WTC11 (cell line): Measurements from ENCODE around the gene MGAT3. TPM values are rescaled to one million over a fixed set of nuclear protein-coding genes. Genes with fewer than 3 reads are reported as not detected.

Experiments used
- ATAC-seq: fragments of 200-7000 bp; cut with Tn5 transposase; 2 replicates; pipeline ENCODE4 v1.10.0; 2021; ENCODE audit warnings: mild to moderate bottlenecking, moderate library complexity
- CTCF ChIA-PET: fragments of 300-600 bp; sonication (Branson Sonifier 250); formaldehyde crosslinking; loops from one replicate; lab custom pipeline; 2021; ENCODE audit warnings: antibody characterized with exemption; lab: Charles Lee
- POLR2A ChIA-PET: fragments of 350-600 bp; sonication (Branson Sonifier 250); formaldehyde crosslinking; loops from one replicate; lab custom pipeline; 2021; ENCODE audit warnings: antibody characterized with exemption; lab: Charles Lee
- DNase-seq: peaks from one replicate; pipeline ENCODE4 v3.0.0; 2021; ENCODE audit warnings: low spot score
- H3K27ac Mint-ChIP-seq: 2 replicates; pipeline ENCODE4 v1.8.0; 2021; ENCODE audit warnings: mixed read lengths
- H3K27me3 Mint-ChIP-seq: 2 replicates; pipeline ENCODE4 v1.8.0; 2021; ENCODE audit warnings: low read depth, mild to moderate bottlenecking, moderate library complexity, mixed read lengths
- H3K36me3 Mint-ChIP-seq: 2 replicates; pipeline ENCODE4 v1.8.0; 2021; ENCODE audit warnings: mixed read lengths
- H3K4me1 Mint-ChIP-seq: 2 replicates; pipeline ENCODE4 v1.8.0; 2022; ENCODE audit warnings: mixed read lengths
- H3K4me3 Mint-ChIP-seq: 2 replicates; pipeline ENCODE4 v1.8.0; 2021; ENCODE audit warnings: mild to moderate bottlenecking, moderate library complexity, mixed read lengths
- H3K9me3 Mint-ChIP-seq: 2 replicates; pipeline ENCODE4 v1.8.0; 2021; ENCODE audit warnings: mixed read lengths
- MXD4 ChIP-seq: fragments of 250-450 bp; sonication (Bioruptor Pico); IDR thresholded peaks from 2 replicates; pipeline ENCODE4 v1.8.0; 2021; ENCODE audit warnings: mild to moderate bottlenecking, moderate library complexity, borderline replicate concordance
- MYBL2 ChIP-seq: sonication (generic); formaldehyde crosslinking; IDR thresholded peaks from 2 replicates; pipeline ENCODE4 v1.8.1; 2023; ENCODE audit warnings: mild to moderate bottlenecking, moderate library complexity, missing genetic modification reagents
- NFATC4 ChIP-seq: fragments of 250-450 bp; sonication (Bioruptor Pico); IDR thresholded peaks from 2 replicates; pipeline ENCODE4 v1.9.0; 2021; ENCODE audit warnings: mild to moderate bottlenecking
- ZBTB21 ChIP-seq: sonication (generic); formaldehyde crosslinking; IDR thresholded peaks from 2 replicates; pipeline ENCODE4 v1.8.1; 2023; ENCODE audit warnings: mild to moderate bottlenecking, missing genetic modification reagents, borderline replicate concordance
- ZNF121 ChIP-seq: sonication (generic); formaldehyde crosslinking; IDR thresholded peaks from 2 replicates; pipeline ENCODE4 v1.8.0; 2023; ENCODE audit warnings: missing genetic modification reagents
- ZNF263 ChIP-seq: sonication (generic); formaldehyde crosslinking; IDR thresholded peaks from 2 replicates; pipeline ENCODE4 v1.8.1; 2022; ENCODE audit warnings: low read depth, mild to moderate bottlenecking, moderate library complexity, missing genetic modification reagents
- ZNF317 ChIP-seq: sonication (generic); formaldehyde crosslinking; IDR thresholded peaks from 2 replicates; pipeline ENCODE4 v1.8.1; 2023; ENCODE audit warnings: low read depth, mild to moderate bottlenecking, moderate library complexity, missing genetic modification reagents, borderline replicate concordance
- ZNF396 ChIP-seq: fragments of 250-450 bp; sonication (Bioruptor Pico); IDR thresholded peaks from 2 replicates; pipeline ENCODE4 v1.8.0; 2021; ENCODE audit warnings: mild to moderate bottlenecking, moderate library complexity, borderline replicate concordance
- ZNF416 ChIP-seq: fragments of 250-450 bp; sonication (Bioruptor Pico); IDR thresholded peaks from 2 replicates; pipeline ENCODE4 v1.9.0; 2021; ENCODE audit warnings: mild to moderate bottlenecking, inconsistent platforms
- total RNA-seq: library from RNA; stranded (reverse); gene quantifications from 3 replicates; pipeline ENCODE4 v1.2.3, GENCODE V29; 2021
- TF ChIP-seq, protein P1 (sequence below): sonication (generic); formaldehyde crosslinking; IDR thresholded peaks from 2 replicates; pipeline ENCODE4 v1.8.0; 2022; ENCODE audit warnings: missing genetic modification reagents
- TF ChIP-seq, protein P2 (sequence below): sonication (generic); formaldehyde crosslinking; IDR thresholded peaks from 2 replicates; pipeline ENCODE4 v1.8.1; 2023; ENCODE audit warnings: mild to moderate bottlenecking, missing genetic modification reagents, moderate library complexity
- TF ChIP-seq, protein P3 (sequence below): sonication (generic); formaldehyde crosslinking; IDR thresholded peaks from 2 replicates; pipeline ENCODE4 v1.8.0; 2022; ENCODE audit warnings: mild to moderate bottlenecking, missing genetic modification reagents
- TF ChIP-seq, protein P4 (sequence below): fragments of 250-450 bp; sonication (Bioruptor Pico); IDR thresholded peaks from 2 replicates; pipeline ENCODE4 v1.8.0; 2021; ENCODE audit warnings: mild to moderate bottlenecking
- TF ChIP-seq, protein P5 (sequence below): fragments of 250-450 bp; sonication (Bioruptor Pico); IDR thresholded peaks from 2 replicates; pipeline ENCODE4 v1.9.0; 2021; ENCODE audit warnings: moderate library complexity, mild to moderate bottlenecking, inconsistent platforms, borderline replicate concordance
- TF ChIP-seq, protein P6 (sequence below): sonication (generic); formaldehyde crosslinking; conservative IDR thresholded peaks from 2 replicates; pipeline ENCODE4 v1.8.1; 2023; ENCODE audit warnings: mild to moderate bottlenecking, low read depth, missing genetic modification reagents, moderate library complexity
- TF ChIP-seq, protein P7 (sequence below): sonication (generic); formaldehyde crosslinking; IDR thresholded peaks from 2 replicates; pipeline ENCODE4 v1.8.1; 2023; ENCODE audit warnings: mild to moderate bottlenecking, moderate library complexity, missing genetic modification reagents

The MGAT3 gene
- total RNA-seq, 1 experiment from 2014 or later, result 11.4 TPM

DNA sequence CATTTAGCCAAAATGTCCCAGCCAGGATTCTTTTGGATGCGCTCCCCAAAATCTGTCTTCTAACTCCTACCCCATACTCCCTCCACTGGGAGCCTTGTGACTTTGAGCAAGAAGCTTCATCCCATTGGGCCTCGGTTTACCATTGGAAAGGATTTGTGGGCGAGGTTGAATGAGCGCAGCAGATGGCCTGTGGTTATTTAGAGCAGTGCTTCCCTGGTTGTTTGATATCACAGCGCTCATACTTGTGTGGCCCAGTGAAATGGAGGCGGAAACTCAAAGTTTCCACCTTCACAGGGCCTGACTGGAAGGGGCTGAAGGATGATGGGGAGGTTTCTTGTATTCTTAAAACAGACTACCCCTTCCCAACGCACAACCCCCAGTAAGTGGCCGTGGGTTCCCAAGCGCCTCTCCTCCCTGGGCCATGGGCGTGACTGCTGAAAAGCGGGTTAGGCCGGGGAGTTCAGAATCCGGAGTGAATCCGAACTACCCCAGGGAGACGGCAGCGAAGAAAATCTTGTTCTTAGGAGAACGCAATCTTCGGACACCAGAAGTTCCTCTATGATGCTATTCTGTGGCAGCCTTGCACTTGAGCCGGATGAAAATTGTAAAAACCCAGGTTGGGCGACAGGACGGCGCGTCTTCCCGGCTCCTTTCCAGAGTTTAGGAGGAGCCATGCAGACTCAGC, 62.3 kb downstream of the MGAT3 start (continued):
- TF ChIP-seq, protein P1, sequence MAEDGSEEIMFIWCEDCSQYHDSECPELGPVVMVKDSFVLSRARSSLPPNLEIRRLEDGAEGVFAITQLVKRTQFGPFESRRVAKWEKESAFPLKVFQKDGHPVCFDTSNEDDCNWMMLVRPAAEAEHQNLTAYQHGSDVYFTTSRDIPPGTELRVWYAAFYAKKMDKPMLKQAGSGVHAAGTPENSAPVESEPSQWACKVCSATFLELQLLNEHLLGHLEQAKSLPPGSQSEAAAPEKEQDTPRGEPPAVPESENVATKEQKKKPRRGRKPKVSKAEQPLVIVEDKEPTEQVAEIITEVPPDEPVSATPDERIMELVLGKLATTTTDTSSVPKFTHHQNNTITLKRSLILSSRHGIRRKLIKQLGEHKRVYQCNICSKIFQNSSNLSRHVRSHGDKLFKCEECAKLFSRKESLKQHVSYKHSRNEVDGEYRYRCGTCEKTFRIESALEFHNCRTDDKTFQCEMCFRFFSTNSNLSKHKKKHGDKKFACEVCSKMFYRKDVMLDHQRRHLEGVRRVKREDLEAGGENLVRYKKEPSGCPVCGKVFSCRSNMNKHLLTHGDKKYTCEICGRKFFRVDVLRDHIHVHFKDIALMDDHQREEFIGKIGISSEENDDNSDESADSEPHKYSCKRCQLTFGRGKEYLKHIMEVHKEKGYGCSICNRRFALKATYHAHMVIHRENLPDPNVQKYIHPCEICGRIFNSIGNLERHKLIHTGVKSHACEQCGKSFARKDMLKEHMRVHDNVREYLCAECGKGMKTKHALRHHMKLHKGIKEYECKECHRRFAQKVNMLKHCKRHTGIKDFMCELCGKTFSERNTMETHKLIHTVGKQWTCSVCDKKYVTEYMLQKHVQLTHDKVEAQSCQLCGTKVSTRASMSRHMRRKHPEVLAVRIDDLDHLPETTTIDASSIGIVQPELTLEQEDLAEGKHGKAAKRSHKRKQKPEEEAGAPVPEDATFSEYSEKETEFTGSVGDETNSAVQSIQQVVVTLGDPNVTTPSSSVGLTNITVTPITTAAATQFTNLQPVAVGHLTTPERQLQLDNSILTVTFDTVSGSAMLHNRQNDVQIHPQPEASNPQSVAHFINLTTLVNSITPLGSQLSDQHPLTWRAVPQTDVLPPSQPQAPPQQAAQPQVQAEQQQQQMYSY, result peak; percentile 96
- TF ChIP-seq, protein P2, sequence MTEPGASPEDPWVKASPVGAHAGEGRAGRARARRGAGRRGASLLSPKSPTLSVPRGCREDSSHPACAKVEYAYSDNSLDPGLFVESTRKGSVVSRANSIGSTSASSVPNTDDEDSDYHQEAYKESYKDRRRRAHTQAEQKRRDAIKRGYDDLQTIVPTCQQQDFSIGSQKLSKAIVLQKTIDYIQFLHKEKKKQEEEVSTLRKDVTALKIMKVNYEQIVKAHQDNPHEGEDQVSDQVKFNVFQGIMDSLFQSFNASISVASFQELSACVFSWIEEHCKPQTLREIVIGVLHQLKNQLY, result no peak
- TF ChIP-seq, all 79 proteins: peak for 3

DNA sequence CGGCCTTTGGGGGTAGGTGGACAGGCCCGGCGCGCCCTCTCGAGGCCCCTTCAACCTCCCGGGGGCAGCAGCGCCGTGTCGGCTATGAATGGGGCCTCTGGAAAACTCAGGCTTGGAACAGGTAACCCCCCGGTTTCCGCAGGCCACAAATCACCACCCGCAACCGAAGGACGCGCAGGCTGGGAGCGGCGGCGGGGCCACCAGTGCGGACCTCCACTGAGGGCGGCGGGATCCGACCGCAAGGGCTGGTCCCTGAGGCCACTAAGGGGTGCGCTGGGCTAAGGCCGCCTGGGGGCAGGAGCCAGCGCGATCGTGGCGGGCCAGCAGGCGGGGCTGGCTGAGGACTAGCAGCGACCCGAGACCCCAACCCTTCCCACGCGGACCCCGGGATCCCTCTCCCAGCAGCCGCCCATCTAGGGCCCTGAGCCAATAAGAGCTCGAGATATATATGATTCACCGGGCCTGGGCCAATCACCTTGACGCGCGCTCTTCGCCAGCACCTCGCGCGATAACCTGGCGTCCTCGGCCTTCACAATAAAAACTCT, 62.9 kb downstream of the MGAT3 start:
- peaks cover 34% of the 10 kb centered on the region for H3K4me1 Mint-ChIP-seq
- ChIA-PET CTCF (interaction anchor here (0.6 to 1.0 kb wide), 21 partner anchors 9 to 413 kb away, joined by 3 to 36 read pairs (median 4); partner anchors contain the start of genes MIEF1, RPL3 and TAB1), POLR2A (interaction anchor here (0.5 to 1.7 kb wide), 25 partner anchors 9 to 1887 kb away, joined by 3 to 16 read pairs (median 3); partner anchors contain the start of genes MIEF1, RPL3, RPS19BP1 and TAB1)
- H3K4me3 Mint-ChIP-seq, result peak overlapping the region; percentile 95
- H3K27me3 Mint-ChIP-seq, result peaks cover 34% of the 10 kb centered on the region
- peaks cover 65% of the 10 kb centered on the region for H3K36me3 Mint-ChIP-seq
- peak; percentile 89 for ATAC-seq
- peak overlapping the region; percentile 100 for H3K27ac Mint-ChIP-seq
- no peaks in the 10 kb centered on the region for H3K9me3 Mint-ChIP-seq
- peak; percentile 97 for DNase-seq
- TF ChIP-seq ZBTB21 (CRISPR knock-in tag) (no peak), ZNF317 (CRISPR knock-in tag) (no peak), MYBL2 (no peak), ZNF263 (CRISPR knock-in tag) (no peak), ZNF396 (CRISPR knock-in tag) (no peak), ZNF121 (CRISPR knock-in tag) (no peak), NFATC4 (0 out of 2 replicates have a peak, but pooled peaks have one; percentile 35), MXD4 (no peak), ZNF416 (CRISPR knock-in tag) (peak; percentile 84; the same call in 1 of the 2 replicates)
- TF ChIP-seq, protein P3, sequence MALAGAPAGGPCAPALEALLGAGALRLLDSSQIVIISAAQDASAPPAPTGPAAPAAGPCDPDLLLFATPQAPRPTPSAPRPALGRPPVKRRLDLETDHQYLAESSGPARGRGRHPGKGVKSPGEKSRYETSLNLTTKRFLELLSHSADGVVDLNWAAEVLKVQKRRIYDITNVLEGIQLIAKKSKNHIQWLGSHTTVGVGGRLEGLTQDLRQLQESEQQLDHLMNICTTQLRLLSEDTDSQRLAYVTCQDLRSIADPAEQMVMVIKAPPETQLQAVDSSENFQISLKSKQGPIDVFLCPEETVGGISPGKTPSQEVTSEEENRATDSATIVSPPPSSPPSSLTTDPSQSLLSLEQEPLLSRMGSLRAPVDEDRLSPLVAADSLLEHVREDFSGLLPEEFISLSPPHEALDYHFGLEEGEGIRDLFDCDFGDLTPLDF (CRISPR knock-in tag), result 0 out of 2 replicates have a peak, but pooled peaks have one; percentile 4
- TF ChIP-seq, protein P4, sequence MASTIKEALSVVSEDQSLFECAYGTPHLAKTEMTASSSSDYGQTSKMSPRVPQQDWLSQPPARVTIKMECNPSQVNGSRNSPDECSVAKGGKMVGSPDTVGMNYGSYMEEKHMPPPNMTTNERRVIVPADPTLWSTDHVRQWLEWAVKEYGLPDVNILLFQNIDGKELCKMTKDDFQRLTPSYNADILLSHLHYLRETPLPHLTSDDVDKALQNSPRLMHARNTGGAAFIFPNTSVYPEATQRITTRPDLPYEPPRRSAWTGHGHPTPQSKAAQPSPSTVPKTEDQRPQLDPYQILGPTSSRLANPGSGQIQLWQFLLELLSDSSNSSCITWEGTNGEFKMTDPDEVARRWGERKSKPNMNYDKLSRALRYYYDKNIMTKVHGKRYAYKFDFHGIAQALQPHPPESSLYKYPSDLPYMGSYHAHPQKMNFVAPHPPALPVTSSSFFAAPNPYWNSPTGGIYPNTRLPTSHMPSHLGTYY (CRISPR knock-in tag), result no peak
- TF ChIP-seq, protein P5, sequence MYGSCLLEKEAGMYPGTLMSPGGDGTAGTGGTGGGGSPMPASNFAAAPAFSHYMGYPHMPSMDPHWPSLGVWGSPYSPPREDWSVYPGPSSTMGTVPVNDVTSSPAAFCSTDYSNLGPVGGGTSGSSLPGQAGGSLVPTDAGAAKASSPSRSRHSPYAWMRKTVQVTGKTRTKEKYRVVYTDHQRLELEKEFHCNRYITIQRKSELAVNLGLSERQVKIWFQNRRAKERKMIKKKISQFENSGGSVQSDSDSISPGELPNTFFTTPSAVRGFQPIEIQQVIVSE (CRISPR knock-in tag), result no peak
- TF ChIP-seq, protein P6, sequence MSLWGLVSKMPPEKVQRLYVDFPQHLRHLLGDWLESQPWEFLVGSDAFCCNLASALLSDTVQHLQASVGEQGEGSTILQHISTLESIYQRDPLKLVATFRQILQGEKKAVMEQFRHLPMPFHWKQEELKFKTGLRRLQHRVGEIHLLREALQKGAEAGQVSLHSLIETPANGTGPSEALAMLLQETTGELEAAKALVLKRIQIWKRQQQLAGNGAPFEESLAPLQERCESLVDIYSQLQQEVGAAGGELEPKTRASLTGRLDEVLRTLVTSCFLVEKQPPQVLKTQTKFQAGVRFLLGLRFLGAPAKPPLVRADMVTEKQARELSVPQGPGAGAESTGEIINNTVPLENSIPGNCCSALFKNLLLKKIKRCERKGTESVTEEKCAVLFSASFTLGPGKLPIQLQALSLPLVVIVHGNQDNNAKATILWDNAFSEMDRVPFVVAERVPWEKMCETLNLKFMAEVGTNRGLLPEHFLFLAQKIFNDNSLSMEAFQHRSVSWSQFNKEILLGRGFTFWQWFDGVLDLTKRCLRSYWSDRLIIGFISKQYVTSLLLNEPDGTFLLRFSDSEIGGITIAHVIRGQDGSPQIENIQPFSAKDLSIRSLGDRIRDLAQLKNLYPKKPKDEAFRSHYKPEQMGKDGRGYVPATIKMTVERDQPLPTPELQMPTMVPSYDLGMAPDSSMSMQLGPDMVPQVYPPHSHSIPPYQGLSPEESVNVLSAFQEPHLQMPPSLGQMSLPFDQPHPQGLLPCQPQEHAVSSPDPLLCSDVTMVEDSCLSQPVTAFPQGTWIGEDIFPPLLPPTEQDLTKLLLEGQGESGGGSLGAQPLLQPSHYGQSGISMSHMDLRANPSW (CRISPR knock-in tag), result no peak
- TF ChIP-seq, protein P7, sequence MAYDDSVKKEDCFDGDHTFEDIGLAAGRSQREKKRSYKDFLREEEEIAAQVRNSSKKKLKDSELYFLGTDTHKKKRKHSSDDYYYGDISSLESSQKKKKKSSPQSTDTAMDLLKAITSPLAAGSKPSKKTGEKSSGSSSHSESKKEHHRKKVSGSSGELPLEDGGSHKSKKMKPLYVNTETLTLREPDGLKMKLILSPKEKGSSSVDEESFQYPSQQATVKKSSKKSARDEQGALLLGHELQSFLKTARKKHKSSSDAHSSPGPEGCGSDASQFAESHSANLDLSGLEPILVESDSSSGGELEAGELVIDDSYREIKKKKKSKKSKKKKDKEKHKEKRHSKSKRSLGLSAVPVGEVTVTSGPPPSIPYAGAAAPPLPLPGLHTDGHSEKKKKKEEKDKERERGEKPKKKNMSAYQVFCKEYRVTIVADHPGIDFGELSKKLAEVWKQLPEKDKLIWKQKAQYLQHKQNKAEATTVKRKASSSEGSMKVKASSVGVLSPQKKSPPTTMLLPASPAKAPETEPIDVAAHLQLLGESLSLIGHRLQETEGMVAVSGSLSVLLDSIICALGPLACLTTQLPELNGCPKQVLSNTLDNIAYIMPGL, result peak; percentile 79; the same call in 1 of the 2 replicates
